Natural killer cell (primary cell): ENCODE results near the gene PRKAR1B. TPM values are rescaled to one million over a fixed set of nuclear protein-coding genes. Genes with fewer than 3 reads are reported as not detected.

ENCODE experiments used
- ATAC-seq, 3 donors: fragments of 150-1000 bp in 2 of 3; fragments of 200-7000 bp in 1 of 3; cut with Tn5 transposase; 1 replicate in 1 of 3; 2 replicates in 2 of 3; pipeline ENCODE4 v1.10.0; 2021; ENCODE audit warnings: mild to moderate bottlenecking in 2 of 3, moderate library complexity in 2 of 3
- DNase-seq, 2 donors: peaks; one replicate each; pipeline versions ENCODE4 v3.0.0 to v3.0.0-alpha.2; 2013 to 2021; ENCODE audit warnings: mixed read lengths in 1 of 2
- H3K27ac ChIP-seq: one replicate; pipeline ENCODE4 v1.5.1; 2013; ENCODE audit warnings: mild to moderate bottlenecking, low read length
- H3K27me3 ChIP-seq: one replicate; pipeline ENCODE4 v1.6.1; 2013; ENCODE audit warnings: low read length; ENCODE audit not compliant: control insufficient read depth, insufficient read depth
- H3K36me3 ChIP-seq: one replicate; pipeline ENCODE4 v1.6.1; 2013; ENCODE audit warnings: low read length; ENCODE audit not compliant: control insufficient read depth, insufficient read depth
- H3K4me1 ChIP-seq: one replicate; pipeline ENCODE4 v1.6.1; 2013; ENCODE audit warnings: low read length; ENCODE audit not compliant: control insufficient read depth, insufficient read depth
- H3K4me3 ChIP-seq: one replicate; pipeline ENCODE4 v1.5.1; 2013; ENCODE audit warnings: low read length
- H3K9me3 ChIP-seq: one replicate; pipeline ENCODE4 v1.6.1; 2013; ENCODE audit warnings: low read length; ENCODE audit not compliant: control insufficient read depth, insufficient read depth
- H3K27ac Mint-ChIP-seq, 2 donors: one replicate each; pipeline ENCODE4 v1.8.0; 2022; ENCODE audit warnings: mild to moderate bottlenecking in 2 of 2, mixed read lengths in 2 of 2, moderate library complexity in 1 of 2
- H3K27me3 Mint-ChIP-seq, 2 donors: one replicate each; pipeline ENCODE4 v1.8.0; 2022; ENCODE audit warnings: low read depth in 2 of 2, mixed read lengths in 2 of 2
- H3K36me3 Mint-ChIP-seq: one replicate; pipeline ENCODE4 v1.8.0; 2022; ENCODE audit warnings: mixed read lengths
- H3K4me1 Mint-ChIP-seq, 2 donors: one replicate each; pipeline ENCODE4 v1.8.0; 2022; ENCODE audit warnings: mixed read lengths in 2 of 2
- H3K4me3 Mint-ChIP-seq: one replicate; pipeline ENCODE4 v1.8.0; 2022; ENCODE audit warnings: mild to moderate bottlenecking, moderate library complexity, mixed read lengths
- H3K9me3 Mint-ChIP-seq, 2 donors: one replicate each; pipeline ENCODE4 v1.8.0; 2022; ENCODE audit warnings: mixed read lengths in 2 of 2
- WGBS: methylation state at CpG from one replicate; pipeline ENCODE4 v1.1.7; 2013; ENCODE audit warnings: missing lambda C conversion rate; ENCODE audit not compliant: insufficient coverage; 5-methylcytosine and 5-hydroxymethylcytosine counted together
- intact Hi-C: fragments of 100-400 bp; cut with micrococcal nuclease; formaldehyde crosslinking; loops from one replicate; pipeline ENCODE4 v1.14.2; 2022
- total RNA-seq, 4 donors: library from RNA; stranded (reverse); fragments of 120-200 nt in 1 of 4; gene quantifications; one replicate each; pipeline versions ENCODE4 v1.2.3 to v1.2.4, GENCODE V29; 2013 to 2022
- TF ChIP-seq, protein P1 (sequence below): fragments of 200-600 bp; IDR thresholded peaks from one replicate; pipeline ENCODE4 v1.8.0; 2022; ENCODE audit warnings: antibody characterized with exemption

PRKAR1B gene
- total RNA-seq, 3 donors from 2014 or later (not counting 1 experiment from before 2014, with no cell fraction given) = 2.4 to 3.8 (median 3.0) TPM

DNA sequence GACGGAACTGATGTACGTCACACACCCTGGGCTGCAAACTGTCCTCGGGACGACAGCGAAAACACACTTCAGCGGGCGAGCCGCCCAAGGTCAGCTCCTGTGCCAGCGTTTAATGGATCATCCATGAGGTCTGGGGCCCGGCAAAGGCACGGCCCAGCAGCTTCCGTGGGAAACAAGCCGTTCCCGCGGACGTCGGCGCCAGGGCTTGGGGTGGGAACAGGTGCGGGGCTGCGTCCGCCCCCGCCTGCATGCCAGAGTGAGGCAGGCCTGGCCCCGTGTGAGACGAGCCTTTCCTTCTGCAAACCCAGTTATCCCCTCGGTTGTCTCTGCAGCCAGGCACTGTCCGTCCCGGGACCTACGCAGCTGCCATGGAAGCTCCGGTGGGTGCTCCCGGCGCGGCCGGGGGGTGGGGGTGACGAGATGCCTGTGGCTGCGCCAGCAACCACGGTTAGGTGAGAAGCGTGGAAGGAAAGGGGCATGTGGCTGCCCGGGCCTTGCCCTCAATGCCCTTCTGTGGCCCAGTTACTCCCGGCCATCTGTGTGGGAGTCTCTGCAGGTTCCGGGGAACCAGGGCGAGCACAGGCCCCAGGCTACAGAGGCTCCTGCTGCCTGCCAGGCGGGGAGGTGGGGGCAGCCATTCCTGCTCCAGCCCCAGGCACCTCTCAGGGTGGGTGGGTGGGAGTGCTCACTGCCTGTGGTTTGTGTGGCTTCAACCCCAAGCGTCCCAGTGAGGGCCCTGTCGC is 165.3 kb downstream of the PRKAR1B start:
- WGBS = 88% methylated on average over 43 of the region's 44 CpGs
- intact Hi-C loops = no loop called here
- H3K27ac Mint-ChIP-seq = no peak overlapping the region

DNA sequence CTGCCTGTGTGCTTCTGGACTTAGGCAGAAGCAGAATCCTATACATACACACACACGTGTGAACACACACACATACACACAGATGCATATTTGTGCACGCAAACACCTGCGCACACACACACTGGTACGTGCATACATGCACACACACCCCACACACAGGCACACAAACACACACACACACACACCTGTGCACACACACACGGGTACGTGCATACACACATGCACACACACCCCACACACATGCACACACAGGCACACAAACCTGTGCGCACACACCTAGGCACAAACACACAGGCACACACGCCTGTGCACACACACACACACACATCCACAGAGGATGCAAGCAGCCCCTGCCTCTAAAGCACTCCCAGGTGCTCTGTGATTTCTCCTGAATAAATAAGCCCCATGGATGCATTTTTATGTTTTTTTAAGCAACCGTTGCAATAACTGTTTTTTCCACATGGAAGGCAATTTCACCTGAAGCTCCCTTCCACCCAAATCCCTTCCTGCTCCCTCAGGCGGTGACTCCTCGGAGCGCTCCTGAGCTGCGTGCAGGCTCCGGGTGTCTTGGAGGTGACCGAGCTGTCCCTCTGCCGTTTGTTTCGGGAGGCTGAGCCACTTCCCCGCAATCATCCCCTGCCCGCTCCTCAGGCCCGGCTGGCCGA is 166.0 kb downstream of the PRKAR1B start:
- Mint-ChIP-seq H3K4me1 (peaks cover 4 to 7% of the 10 kb centered on the region in 2 donors), H3K36me3 (no peaks in the 10 kb centered on the region), H3K4me3 (no peak overlapping the region), H3K27me3 (no peaks in the 10 kb centered on the region), H3K9me3 (no peaks in the 10 kb centered on the region), H3K27ac (no peak overlapping the region)
- 95% methylated on average over 21 of the region's 21 CpGs for WGBS
- ATAC-seq (no peak), DNase-seq (no peak)
- TF ChIP-seq, protein P1, sequence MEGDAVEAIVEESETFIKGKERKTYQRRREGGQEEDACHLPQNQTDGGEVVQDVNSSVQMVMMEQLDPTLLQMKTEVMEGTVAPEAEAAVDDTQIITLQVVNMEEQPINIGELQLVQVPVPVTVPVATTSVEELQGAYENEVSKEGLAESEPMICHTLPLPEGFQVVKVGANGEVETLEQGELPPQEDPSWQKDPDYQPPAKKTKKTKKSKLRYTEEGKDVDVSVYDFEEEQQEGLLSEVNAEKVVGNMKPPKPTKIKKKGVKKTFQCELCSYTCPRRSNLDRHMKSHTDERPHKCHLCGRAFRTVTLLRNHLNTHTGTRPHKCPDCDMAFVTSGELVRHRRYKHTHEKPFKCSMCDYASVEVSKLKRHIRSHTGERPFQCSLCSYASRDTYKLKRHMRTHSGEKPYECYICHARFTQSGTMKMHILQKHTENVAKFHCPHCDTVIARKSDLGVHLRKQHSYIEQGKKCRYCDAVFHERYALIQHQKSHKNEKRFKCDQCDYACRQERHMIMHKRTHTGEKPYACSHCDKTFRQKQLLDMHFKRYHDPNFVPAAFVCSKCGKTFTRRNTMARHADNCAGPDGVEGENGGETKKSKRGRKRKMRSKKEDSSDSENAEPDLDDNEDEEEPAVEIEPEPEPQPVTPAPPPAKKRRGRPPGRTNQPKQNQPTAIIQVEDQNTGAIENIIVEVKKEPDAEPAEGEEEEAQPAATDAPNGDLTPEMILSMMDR = no peak
- H3K27me3 ChIP-seq = no peaks in the 10 kb centered on the region
- H3K9me3 ChIP-seq = no peaks in the 10 kb centered on the region
- H3K4me1 ChIP-seq = no peaks in the 10 kb centered on the region
- no peak overlapping the region for H3K27ac ChIP-seq
- no peaks in the 10 kb centered on the region for H3K36me3 ChIP-seq
- intact Hi-C loops = no loop called here
- H3K4me3 ChIP-seq = no peak overlapping the region

More for the DNA sequence above, 165.3 kb downstream of the PRKAR1B start:
- H3K4me1 ChIP-seq = no peaks in the 10 kb centered on the region
- no peaks in the 10 kb centered on the region for H3K27me3 ChIP-seq
- peaks cover 4 to 7% of the 10 kb centered on the region in 2 donors for H3K4me1 Mint-ChIP-seq
- H3K4me3 Mint-ChIP-seq = no peak overlapping the region
- no peaks in the 10 kb centered on the region for H3K9me3 Mint-ChIP-seq
- no peak overlapping the region for H3K4me3 ChIP-seq
- ATAC-seq = no peak
- H3K9me3 ChIP-seq = no peaks in the 10 kb centered on the region
- no peak overlapping the region for H3K27ac ChIP-seq
- H3K36me3 Mint-ChIP-seq = no peaks in the 10 kb centered on the region
- TF ChIP-seq, protein P1 = no peak
- no peaks in the 10 kb centered on the region for H3K36me3 ChIP-seq
- DNase-seq = no peak
- no peaks in the 10 kb centered on the region for H3K27me3 Mint-ChIP-seq

DNA sequence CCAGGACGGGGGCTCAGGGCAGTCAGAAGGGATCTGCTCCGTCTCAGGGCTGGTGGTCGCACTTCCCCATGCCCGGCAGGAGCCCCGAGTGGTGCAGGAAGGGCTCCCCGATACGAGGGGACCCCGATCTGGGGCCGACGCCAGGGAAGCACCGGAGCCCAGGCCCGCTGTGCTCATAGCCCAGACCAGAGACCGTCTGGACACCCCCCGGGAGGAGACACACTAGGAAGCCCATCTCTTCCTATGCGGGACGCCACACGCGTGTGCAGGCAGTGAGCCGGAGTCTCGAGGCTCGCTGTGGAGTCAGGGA is 167.7 kb downstream of the PRKAR1B start:
- Histone ChIP-seq H3K4me1 (no peaks in the 10 kb centered on the region), H3K4me3 (no peak overlapping the region), H3K27me3 (no peaks in the 10 kb centered on the region), H3K9me3 (no peaks in the 10 kb centered on the region), H3K27ac (no peak overlapping the region), H3K36me3 (no peaks in the 10 kb centered on the region)
- intact Hi-C loops = no loop called here
- DNase-seq (no peak), ATAC-seq (no peak)
- H3K27me3 Mint-ChIP-seq = no peaks in the 10 kb centered on the region
- no peaks in the 10 kb centered on the region for H3K36me3 Mint-ChIP-seq
- H3K4me1 Mint-ChIP-seq = peaks cover 4 to 7% of the 10 kb centered on the region in 2 donors
- H3K4me3 Mint-ChIP-seq = no peak overlapping the region
- H3K27ac Mint-ChIP-seq = no peak overlapping the region
- TF ChIP-seq, protein P1 = no peak
- 86% methylated on average over 21 of the region's 21 CpGs for WGBS
- no peaks in the 10 kb centered on the region for H3K9me3 Mint-ChIP-seq
